Lower lobe of right lung (tissue), 2 donors: Measurements from ENCODE around the gene TENM4. TPM values are rescaled to one million over a fixed set of nuclear protein-coding genes. Genes with fewer than 3 reads are reported as not detected.

Source experiments
- ATAC-seq, 2 donors: fragments of 200-7000 bp; cut with Tn5 transposase; one replicate each; pipeline ENCODE4 v1.9.1; 2020 to 2022; ENCODE audit warnings: mild to moderate bottlenecking in 2 of 2, moderate library complexity in 2 of 2
- DNase-seq: peaks from one replicate; pipeline ENCODE4 v3.0.0-alpha.2; 2020
- H3K27ac ChIP-seq: fragments of 200-600 bp; one replicate; pipeline ENCODE4 v1.8.0; 2022
- H3K27me3 ChIP-seq: fragments of 200-600 bp; one replicate; pipeline ENCODE4 v1.8.0; 2022; ENCODE audit warnings: low read depth
- H3K36me3 ChIP-seq: fragments of 200-600 bp; one replicate; pipeline ENCODE4 v1.8.0; 2022; ENCODE audit warnings: mild to moderate bottlenecking
- H3K4me1 ChIP-seq: fragments of 200-600 bp; one replicate; pipeline ENCODE4 v1.8.0; 2022
- H3K4me3 ChIP-seq: fragments of 200-600 bp; one replicate; pipeline ENCODE4 v1.8.0; 2022; ENCODE audit warnings: mild to moderate bottlenecking
- H3K9me3 ChIP-seq: fragments of 200-600 bp; one replicate; pipeline ENCODE4 v1.8.0; 2022
- CTCF ChIP-seq: fragments of 200-600 bp; IDR thresholded peaks from one replicate; pipeline ENCODE4 v1.8.0; 2022; ENCODE audit warnings: antibody characterized with exemption, mild to moderate bottlenecking
- intact Hi-C: fragments of 100-400 bp; cut with DNase I; formaldehyde crosslinking; loops from one replicate; pipeline ENCODE4 v1.11.0; 2022
- total RNA-seq: library from RNA; stranded (reverse); fragmentation: NEBNext Ultra II Directional; extraction: Animal tissue kit (Norgen Biotek cat#: 25700); gene quantifications from one replicate; pipeline ENCODE4 v1.2.1, GENCODE V29; 2021
- donor health status: DM: no; HTN: yes; CAD: no; lungs with severe emphysema.

The TENM4 gene
- total RNA-seq, 1 donor from 2014 or later = 1.1 TPM

DNA sequence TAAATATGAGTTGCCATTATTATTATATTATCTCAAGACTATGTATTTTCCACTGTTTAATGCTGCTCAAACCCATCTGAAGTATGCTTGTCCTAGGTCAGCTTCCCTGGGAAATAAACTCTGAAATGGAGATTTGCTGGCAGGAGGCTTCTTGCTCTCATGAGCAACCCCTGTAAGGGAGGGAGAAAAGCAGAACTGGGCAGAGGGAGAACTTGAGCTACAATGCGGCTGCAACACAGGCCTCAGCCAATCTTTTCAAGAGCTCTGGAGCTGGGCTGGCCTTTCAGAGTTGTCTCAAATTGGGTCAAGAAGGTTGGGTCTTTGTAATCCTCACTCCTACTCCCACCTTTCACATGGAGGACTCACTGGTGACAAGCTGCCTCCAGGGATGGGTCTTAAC, 412.6 kb downstream of the TENM4 start:
- no peaks in the 10 kb centered on the region for H3K4me1 ChIP-seq
- peaks cover 18% of the 10 kb centered on the region for H3K27me3 ChIP-seq
- no peak overlapping the region for H3K4me3 ChIP-seq
- H3K9me3 ChIP-seq = no peaks in the 10 kb centered on the region
- no peaks in the 10 kb centered on the region for H3K36me3 ChIP-seq
- DNase-seq = no peak
- no peak overlapping the region for H3K27ac ChIP-seq
- intact Hi-C loops = no loop called here
- ATAC-seq = no peak
- TF ChIP-seq CTCF = no peak

GRCh38 chr11:79026803-79027445, 413.9 kb downstream of the TENM4 start:
- Histone ChIP-seq H3K27me3 (peaks cover 18% of the 10 kb centered on the region), H3K4me3 (no peak overlapping the region), H3K4me1 (no peaks in the 10 kb centered on the region), H3K36me3 (no peaks in the 10 kb centered on the region), H3K9me3 (no peaks in the 10 kb centered on the region), H3K27ac (no peak overlapping the region)
- intact Hi-C loops = no loop called here
- no peak for TF ChIP-seq CTCF
- DNase-seq (no peak), ATAC-seq (no peak)

DNA sequence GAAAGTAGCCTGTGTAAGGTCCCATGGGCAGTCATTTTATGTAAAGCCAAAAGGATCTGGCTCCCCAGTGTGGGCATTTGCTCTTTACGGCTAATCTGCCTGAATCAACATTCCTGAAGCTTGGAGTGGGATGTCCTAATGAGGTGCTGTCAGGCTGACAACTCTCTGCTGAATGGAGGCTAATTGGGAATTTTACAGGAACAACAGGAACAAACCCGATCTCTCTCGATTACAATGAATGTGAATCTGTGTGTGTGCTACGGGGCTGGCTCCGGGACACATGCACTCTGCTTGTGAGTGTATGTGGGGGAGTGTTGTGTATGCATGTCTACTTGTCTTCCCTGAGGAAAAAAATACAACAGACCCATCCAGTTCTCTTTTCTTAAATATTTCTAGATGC, 415.2 kb downstream of the TENM4 start:
- no peak for TF ChIP-seq CTCF
- H3K9me3 ChIP-seq = no peaks in the 10 kb centered on the region
- peaks cover 10% of the 10 kb centered on the region for H3K27me3 ChIP-seq
- no peaks in the 10 kb centered on the region for H3K4me1 ChIP-seq
- H3K27ac ChIP-seq = no peak overlapping the region
- H3K36me3 ChIP-seq = no peaks in the 10 kb centered on the region
- intact Hi-C loops = no loop called here
- DNase-seq (no peak), ATAC-seq (no peak)
- no peak overlapping the region for H3K4me3 ChIP-seq

DNA sequence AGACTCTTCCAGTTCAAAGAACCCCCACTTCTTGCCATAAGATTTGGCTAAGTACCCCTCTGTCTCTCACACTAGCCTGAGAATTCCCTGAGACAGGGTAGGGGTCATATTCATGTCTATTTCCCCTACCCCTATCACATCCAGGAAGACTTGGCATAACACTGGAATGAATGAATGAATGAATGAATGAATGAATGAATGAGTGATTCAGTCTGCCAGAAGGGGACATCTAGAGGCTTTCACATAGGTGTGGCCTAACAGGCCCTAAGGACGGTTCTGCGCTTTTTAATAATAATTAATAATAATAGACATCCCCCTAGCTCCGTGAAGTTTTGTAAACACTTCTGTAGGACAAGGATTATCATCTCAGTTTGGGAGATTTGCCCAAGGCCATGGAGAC, 415.7 kb downstream of the TENM4 start:
- H3K36me3 ChIP-seq = no peaks in the 10 kb centered on the region
- intact Hi-C loops = no loop called here
- ATAC-seq (no peak), DNase-seq (no peak)
- H3K4me3 ChIP-seq = no peak overlapping the region
- H3K9me3 ChIP-seq = no peaks in the 10 kb centered on the region
- no peak for TF ChIP-seq CTCF
- H3K27me3 ChIP-seq = peaks cover 5% of the 10 kb centered on the region
- no peak overlapping the region for H3K27ac ChIP-seq
- H3K4me1 ChIP-seq = no peaks in the 10 kb centered on the region

GRCh38 chr11:79022265-79022664, 418.6 kb downstream of the TENM4 start:
- Histone ChIP-seq H3K9me3 (no peaks in the 10 kb centered on the region), H3K4me3 (no peak overlapping the region), H3K36me3 (no peaks in the 10 kb centered on the region), H3K4me1 (no peaks in the 10 kb centered on the region), H3K27ac (no peak overlapping the region), H3K27me3 (peaks cover 5% of the 10 kb centered on the region)
- ATAC-seq (no peak), DNase-seq (no peak)
- no peak for TF ChIP-seq CTCF
- intact Hi-C loops = no loop called here
